Astrocyte of the spinal cord (primary cell): ENCODE measurements around the gene NECTIN1.

Experiments used
- DNase-seq: peaks from one replicate; pipeline ENCODE4 v3.0.0; 2011; ENCODE audit warnings: low read depth, low spot score
- H3K4me3 ChIP-seq: 2 replicates; pipeline ENCODE4 v1.5.1; 2011; ENCODE audit warnings: low read depth, mild to moderate bottlenecking, low read length, moderate library complexity
- in situ Hi-C: cut with HindIII; loops from 2 replicates; pipeline ENCODE4 v1.10.0; 2017; ENCODE audit warnings: low sequenced_read_pairs
- TF ChIP-seq, protein P1 (sequence below): IDR thresholded peaks from 2 replicates; pipeline ENCODE4 v1.5.1; 2012; ENCODE audit warnings: low read depth, mild to moderate bottlenecking, low read length, inconsistent platforms

Gene NECTIN1

DNA sequence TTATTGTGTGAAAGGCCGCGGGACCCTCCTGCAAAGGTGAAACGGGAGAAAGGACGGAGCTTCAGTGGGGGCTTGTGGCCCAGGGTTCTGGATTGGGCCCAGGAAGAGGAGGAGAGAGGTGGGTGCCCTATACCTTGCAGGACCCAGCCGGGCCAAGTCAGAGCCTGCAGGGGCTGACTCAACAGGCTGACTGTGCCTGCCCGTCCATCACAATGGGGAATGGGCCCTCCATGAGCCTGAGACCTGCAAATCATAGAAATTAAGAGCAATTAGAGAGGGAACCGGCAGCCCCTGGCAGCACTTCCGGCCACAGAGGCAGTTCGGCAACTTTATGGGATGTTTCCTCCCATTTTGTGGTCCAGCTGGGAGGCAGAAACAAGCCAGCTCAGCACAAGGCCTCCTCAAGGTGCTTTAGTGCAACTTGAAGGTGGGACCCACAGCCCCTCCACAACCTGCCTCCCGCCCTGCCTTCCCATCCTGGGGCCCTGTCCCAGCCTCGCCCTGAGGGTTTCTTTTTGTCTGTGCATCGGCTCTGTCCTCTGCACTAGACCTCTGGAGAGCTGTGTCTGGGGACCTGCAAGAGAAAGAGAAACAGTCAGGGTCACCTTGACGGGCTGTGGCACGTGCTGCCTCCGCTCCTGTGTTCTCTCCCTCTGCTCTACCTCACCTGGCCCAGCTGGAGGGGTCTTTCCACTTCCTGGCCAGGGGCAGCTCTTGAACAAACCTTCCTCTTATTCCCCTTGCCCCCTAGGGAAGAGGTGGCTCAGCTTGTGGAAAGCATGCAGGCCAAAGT, 19.1 kb upstream of the NECTIN1 start:
- DNase-seq: no peak
- TF ChIP-seq, protein P1, sequence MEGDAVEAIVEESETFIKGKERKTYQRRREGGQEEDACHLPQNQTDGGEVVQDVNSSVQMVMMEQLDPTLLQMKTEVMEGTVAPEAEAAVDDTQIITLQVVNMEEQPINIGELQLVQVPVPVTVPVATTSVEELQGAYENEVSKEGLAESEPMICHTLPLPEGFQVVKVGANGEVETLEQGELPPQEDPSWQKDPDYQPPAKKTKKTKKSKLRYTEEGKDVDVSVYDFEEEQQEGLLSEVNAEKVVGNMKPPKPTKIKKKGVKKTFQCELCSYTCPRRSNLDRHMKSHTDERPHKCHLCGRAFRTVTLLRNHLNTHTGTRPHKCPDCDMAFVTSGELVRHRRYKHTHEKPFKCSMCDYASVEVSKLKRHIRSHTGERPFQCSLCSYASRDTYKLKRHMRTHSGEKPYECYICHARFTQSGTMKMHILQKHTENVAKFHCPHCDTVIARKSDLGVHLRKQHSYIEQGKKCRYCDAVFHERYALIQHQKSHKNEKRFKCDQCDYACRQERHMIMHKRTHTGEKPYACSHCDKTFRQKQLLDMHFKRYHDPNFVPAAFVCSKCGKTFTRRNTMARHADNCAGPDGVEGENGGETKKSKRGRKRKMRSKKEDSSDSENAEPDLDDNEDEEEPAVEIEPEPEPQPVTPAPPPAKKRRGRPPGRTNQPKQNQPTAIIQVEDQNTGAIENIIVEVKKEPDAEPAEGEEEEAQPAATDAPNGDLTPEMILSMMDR: no peak
- in situ Hi-C loops: no loop called here
- H3K4me3 ChIP-seq: no peak overlapping the region

DNA sequence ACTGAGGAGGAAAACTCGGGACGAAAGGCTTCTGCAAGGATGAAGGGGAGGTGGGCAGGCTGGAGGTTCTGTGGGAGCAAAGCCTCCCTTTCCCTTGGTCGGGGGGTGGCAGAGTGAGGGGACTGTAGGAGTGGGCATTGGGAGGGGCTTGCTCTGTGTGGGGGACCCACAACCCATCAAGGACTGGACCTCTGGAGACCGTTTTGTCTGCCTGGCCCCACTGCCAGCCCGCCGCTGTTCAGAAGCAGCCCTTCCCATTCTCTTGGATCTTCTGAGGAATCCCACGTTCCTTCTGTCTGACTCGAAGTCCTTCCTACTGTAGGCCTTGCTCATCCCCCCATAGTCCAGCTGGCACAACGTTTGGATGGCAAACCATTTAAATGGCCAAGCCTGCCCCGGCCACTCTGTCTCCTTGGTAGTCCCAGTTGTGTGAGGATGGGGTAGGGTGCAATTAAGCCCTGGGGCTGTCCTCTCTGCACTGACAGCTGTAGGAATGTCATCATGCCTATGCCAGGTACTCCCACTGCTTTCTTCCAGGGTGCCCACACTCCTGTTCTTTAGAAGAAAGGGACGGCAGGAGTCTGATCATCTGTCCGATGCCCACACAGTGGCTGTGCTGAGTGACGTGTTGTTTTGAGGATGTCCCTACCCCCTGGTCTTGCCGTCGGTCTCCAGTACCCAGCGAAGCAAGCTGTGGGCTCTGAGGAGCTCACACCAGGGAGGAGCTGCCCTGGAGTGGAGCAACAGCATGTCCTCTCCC, 17.0 kb upstream of the NECTIN1 start:
- H3K4me3 ChIP-seq: no peak overlapping the region
- TF ChIP-seq, protein P1: no peak
- in situ Hi-C loops: no loop called here
- no peak for DNase-seq

DNA sequence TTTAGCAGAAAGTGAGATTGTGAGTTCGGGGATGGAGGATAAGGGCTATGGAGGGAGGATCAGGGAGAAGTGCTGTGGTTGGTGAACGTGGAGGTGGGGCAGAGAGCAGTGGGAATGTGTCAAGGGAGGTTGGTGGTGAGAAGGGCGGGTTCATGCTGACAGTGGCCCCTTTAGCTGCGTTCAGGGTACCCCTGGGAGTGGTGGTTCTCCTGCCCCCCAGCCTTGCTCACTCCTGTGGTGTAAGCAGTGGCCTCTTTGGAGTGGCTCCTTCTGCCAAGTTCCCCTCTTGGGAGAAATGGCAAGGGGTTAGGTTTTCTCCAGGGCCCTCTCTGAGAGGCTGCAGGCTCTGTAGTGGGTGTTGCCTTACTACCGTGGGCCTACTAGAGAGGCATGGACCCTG, 16.1 kb upstream of the NECTIN1 start:
- DNase-seq: no peak
- TF ChIP-seq, protein P1: no peak
- in situ Hi-C loops: no loop called here
- no peak overlapping the region for H3K4me3 ChIP-seq

DNA sequence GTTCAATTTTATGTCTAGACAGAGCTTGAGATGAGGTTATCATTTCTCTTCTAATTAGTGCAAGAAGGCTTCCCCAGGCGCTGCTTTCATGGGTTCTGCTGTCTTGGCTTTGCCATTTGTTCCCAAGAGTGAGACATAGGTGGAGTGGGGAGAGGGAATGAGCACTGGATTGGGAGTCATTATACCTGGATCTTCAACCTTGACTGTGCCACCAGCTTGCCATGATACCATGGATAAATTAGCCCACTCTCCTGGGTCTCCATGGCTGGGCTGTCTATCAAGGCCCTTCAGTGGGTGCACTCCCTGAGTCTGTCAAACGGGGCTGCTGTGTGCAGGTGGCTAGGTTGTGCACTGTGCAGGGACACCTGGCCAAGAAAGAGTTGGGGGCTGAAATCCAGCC, 15.6 kb upstream of the NECTIN1 start:
- no peak overlapping the region for H3K4me3 ChIP-seq
- no peak for DNase-seq
- TF ChIP-seq, protein P1: no peak
- in situ Hi-C loops: no loop called here

DNA sequence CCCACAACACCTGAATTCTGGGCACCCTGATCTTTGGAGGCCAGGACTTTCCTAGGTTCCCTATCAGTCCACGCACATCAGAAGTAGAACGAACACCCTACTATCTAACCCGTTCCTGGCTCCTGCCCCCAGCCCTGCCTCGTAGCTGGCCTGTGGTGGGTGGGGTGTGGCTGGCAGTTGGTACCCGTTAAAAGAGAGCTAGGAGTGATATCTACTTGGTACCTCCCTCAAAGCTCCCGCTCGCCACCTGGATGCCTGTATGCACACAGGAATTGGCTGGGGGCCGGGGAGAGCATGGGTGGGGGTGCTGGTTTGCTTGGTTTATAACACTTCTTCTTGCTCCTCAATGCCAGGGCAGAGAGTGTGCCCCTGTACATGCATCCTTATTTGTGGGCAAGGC, 14.0 kb upstream of the NECTIN1 start:
- DNase-seq: no peak
- in situ Hi-C loops: no loop called here
- TF ChIP-seq, protein P1: no peak
- H3K4me3 ChIP-seq: no peak overlapping the region

DNA sequence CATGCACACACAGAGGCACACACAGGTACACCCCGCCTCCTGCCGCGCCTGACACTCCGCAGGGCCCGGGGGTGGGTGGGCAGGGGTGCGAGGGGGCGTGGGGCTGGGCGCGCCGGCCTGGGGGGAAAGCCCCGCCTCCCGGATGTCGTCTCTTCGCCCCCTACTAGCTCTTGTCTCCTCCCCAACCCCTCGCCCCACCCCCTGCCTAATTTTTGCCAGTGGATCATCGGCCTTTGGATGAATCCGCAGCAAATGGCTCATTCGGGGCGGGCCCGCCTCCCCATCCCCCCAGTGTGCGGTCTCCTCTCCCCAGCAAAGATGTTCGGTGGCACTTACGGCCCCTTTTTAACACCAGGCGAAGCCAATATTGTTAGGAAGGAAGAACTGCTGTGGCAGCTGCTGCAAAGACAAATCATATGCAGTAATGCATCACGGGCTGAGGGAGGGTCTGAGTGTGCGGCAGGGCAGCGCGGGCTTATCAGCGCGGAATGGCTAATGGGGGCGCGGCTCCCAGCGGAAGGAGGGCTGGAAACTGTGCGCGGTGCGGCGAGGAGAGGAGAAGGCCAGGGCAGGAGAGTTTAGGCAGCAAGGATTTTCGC, 13.4 kb upstream of the NECTIN1 start:
- in situ Hi-C loops: no loop called here
- TF ChIP-seq, protein P1: no peak
- H3K4me3 ChIP-seq: no peak overlapping the region
- DNase-seq: no peak
